Smooth muscle cell (in vitro differentiated cells): ENCODE data around the gene SGCB. TPM values are rescaled to one million over a fixed set of nuclear protein-coding genes. Genes with fewer than 3 reads are reported as not detected.

Experiments used
- DNase-seq: peaks from one replicate; lab custom pipeline; 2025; ENCODE audit not compliant: unreplicated experiment; lab: John Stamatoyannopoulos, UW
- H2AFZ ChIP-seq: fragments of 200-600 bp; sonication (generic); 2 replicates; pipeline ENCODE4 v1.6.0; 2016; ENCODE audit warnings: antibody characterized with exemption, low read depth, mild to moderate bottlenecking
- H3F3A ChIP-seq: fragments of 200-600 bp; sonication (generic); 2 replicates; pipeline ENCODE4 v1.6.0; 2017; ENCODE audit warnings: antibody characterized with exemption, low read depth
- H3K27ac ChIP-seq: fragments of 200-600 bp; sonication (generic); 2 replicates; pipeline ENCODE4 v1.5.1; 2016; ENCODE audit warnings: low read depth, mild to moderate bottlenecking
- H3K27me3 ChIP-seq: fragments of 200-600 bp; sonication (generic); 2 replicates; pipeline ENCODE4 v1.6.1; 2016; ENCODE audit warnings: low read depth, mild to moderate bottlenecking
- H3K36me3 ChIP-seq: fragments of 200-600 bp; sonication (generic); 2 replicates; pipeline ENCODE4 v1.5.1; 2016; ENCODE audit warnings: low read depth
- H3K4me1 ChIP-seq: fragments of 200-600 bp; sonication (generic); 2 replicates; pipeline ENCODE4 v1.5.1; 2016; ENCODE audit warnings: low read depth
- H3K4me2 ChIP-seq: fragments of 200-600 bp; sonication (generic); 2 replicates; pipeline ENCODE4 v1.6.0; 2016; ENCODE audit warnings: mild to moderate bottlenecking
- H3K4me3 ChIP-seq: fragments of 200-600 bp; sonication (generic); 2 replicates; pipeline ENCODE4 v1.5.1; 2016; ENCODE audit warnings: mild to moderate bottlenecking
- H3K79me2 ChIP-seq: fragments of 200-600 bp; sonication (generic); 2 replicates; pipeline ENCODE4 v1.6.0; 2016; ENCODE audit warnings: low read depth, mild to moderate bottlenecking
- H3K9ac ChIP-seq: fragments of 200-600 bp; sonication (generic); 2 replicates; pipeline ENCODE4 v1.6.0; 2016; ENCODE audit warnings: low read depth
- H3K9me3 ChIP-seq: fragments of 200-600 bp; sonication (generic); replicated peaks from 2 replicates; pipeline ENCODE4 v1.5.1; 2016; ENCODE audit warnings: low read depth
- H4K20me1 ChIP-seq: fragments of 200-600 bp; sonication (generic); 2 replicates; pipeline ENCODE4 v1.6.0; 2016; ENCODE audit warnings: low read depth
- WGBS: methylation state at CpG from one replicate; pipeline ENCODE4 v1.1.7; 2016; ENCODE audit warnings: low lambda C conversion rate; 5-methylcytosine and 5-hydroxymethylcytosine counted together
- polyA plus RNA-seq: library from polyadenylated mRNA; unstranded; fragments of >200 nt; fragmentation: Nextera tagmentation; extraction: Ambion mirVana; gene quantifications from 2 replicates; pipeline ENCODE4 v1.2.1, GENCODE V29; 2016
- total RNA-seq: library from RNA; depleted of rRNA; stranded (reverse); fragments of >200 nt; gene quantifications from 2 replicates; pipeline ENCODE4 v1.2.3, GENCODE V29; 2014
- TF ChIP-seq, protein P1 (sequence below): fragments of 200-600 bp; sonication (generic); IDR thresholded peaks from 2 replicates; pipeline ENCODE4 v1.5.1; 2017; ENCODE audit warnings: borderline replicate concordance, mild to moderate bottlenecking, antibody characterized with exemption; ENCODE audit not compliant: insufficient read depth, poor library complexity, severe bottlenecking

Gene SGCB
- total and polyA plus RNA-seq, 2 experiments from 2014 or later, result 35.9 to 57.3 TPM

DNA sequence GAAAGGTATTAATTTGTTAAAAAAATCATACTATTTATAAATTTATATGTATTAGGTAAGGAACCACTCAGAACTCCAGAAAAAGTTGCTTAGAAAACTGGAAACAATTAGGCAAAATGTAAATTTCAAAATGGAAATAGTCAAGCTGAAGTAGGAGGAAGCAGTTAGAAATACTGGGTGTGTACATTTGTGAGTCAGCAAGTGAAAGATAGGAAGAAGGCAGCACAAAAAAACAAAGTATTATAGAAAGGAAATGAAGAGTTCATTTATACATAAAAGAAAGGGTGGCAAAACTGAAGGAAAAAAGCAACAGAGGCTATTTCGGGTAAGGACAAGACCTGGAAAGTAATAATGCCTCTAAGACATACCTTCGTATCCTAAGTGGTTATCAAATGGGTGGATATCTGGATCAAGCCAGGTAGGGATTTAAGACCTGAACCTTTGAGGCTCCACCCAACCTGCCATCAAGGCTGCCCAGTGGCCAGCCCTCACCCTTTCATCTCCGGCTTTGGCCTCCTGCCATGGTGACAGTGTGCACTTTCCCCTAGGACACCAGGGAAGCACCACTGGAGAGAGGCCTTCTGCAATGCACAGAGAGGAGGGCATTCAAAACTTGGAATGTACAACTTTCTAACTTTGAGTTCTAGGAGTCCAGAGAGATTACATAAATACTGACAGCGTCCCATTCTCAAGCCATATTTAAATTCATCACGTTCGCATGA, 18.0 kb downstream of the SGCB start, which contains the start of gene LRRC66:
LRRC66 (minus strand) TSS at position 428 of the 722 bp plus-strand sequence. CDS start 2,750 bp downstream, outside the sequence.
- no peaks in the 10 kb centered on the region for H3K79me2 ChIP-seq
- H3K9me3 ChIP-seq, result no peaks in the 10 kb centered on the region
- no peak within 1 kb of the TSS for H3K9ac ChIP-seq
- H3K4me1 ChIP-seq, result no peaks in the 10 kb centered on the region
- no peaks in the 10 kb centered on the region for H3F3A ChIP-seq
- no peak within 1 kb of the TSS for H2AFZ ChIP-seq
- no peak for DNase-seq
- H3K4me2 ChIP-seq, result no peak within 1 kb of the TSS
- H3K27me3 ChIP-seq, result no peaks in the 10 kb centered on the region
- no peak within 1 kb of the TSS for H3K27ac ChIP-seq
- WGBS, result 98% methylated on average over 6 of the region's 6 CpGs
- TF ChIP-seq, protein P1, sequence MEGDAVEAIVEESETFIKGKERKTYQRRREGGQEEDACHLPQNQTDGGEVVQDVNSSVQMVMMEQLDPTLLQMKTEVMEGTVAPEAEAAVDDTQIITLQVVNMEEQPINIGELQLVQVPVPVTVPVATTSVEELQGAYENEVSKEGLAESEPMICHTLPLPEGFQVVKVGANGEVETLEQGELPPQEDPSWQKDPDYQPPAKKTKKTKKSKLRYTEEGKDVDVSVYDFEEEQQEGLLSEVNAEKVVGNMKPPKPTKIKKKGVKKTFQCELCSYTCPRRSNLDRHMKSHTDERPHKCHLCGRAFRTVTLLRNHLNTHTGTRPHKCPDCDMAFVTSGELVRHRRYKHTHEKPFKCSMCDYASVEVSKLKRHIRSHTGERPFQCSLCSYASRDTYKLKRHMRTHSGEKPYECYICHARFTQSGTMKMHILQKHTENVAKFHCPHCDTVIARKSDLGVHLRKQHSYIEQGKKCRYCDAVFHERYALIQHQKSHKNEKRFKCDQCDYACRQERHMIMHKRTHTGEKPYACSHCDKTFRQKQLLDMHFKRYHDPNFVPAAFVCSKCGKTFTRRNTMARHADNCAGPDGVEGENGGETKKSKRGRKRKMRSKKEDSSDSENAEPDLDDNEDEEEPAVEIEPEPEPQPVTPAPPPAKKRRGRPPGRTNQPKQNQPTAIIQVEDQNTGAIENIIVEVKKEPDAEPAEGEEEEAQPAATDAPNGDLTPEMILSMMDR, result no peak
- H3K36me3 ChIP-seq, result peaks cover 6% of the 10 kb centered on the region
- H3K4me3 ChIP-seq, result no peak within 1 kb of the TSS
- no peaks in the 10 kb centered on the region for H4K20me1 ChIP-seq

GRCh38 chr4:52017814-52018213, 20.3 kb downstream of the SGCB start:
- H3K4me3 ChIP-seq, result no peak overlapping the region
- no peaks in the 10 kb centered on the region for H4K20me1 ChIP-seq
- no peaks in the 10 kb centered on the region for H3K9me3 ChIP-seq
- no peaks in the 10 kb centered on the region for H3K4me1 ChIP-seq
- no peak overlapping the region for H2AFZ ChIP-seq
- TF ChIP-seq, protein P1, result no peak
- H3K79me2 ChIP-seq, result no peaks in the 10 kb centered on the region
- peaks cover 3% of the 10 kb centered on the region for H3K36me3 ChIP-seq
- WGBS, result 0% methylated on average over 1 of the region's 1 CpG
- H3F3A ChIP-seq, result no peaks in the 10 kb centered on the region
- H3K4me2 ChIP-seq, result no peak overlapping the region
- H3K27me3 ChIP-seq, result no peaks in the 10 kb centered on the region
- no peak overlapping the region for H3K9ac ChIP-seq
- no peak for DNase-seq
- no peak overlapping the region for H3K27ac ChIP-seq

- Histone ChIP-seq H3F3A (no peaks in the 10 kb centered on the region), H3K27ac (no peak overlapping the region), H3K4me2 (no peak overlapping the region), H3K4me3 (no peak overlapping the region), H2AFZ (no peak overlapping the region), H4K20me1 (no peaks in the 10 kb centered on the region), H3K4me1 (no peaks in the 10 kb centered on the region), H3K9ac (no peak overlapping the region), H3K9me3 (no peaks in the 10 kb centered on the region), H3K36me3 (no peaks in the 10 kb centered on the region), H3K79me2 (no peaks in the 10 kb centered on the region), H3K27me3 (no peaks in the 10 kb centered on the region)
- no peak for DNase-seq
- 90% methylated on average over 3 of the region's 3 CpGs for whole genome bisulfite sequencing
- TF ChIP-seq, protein P1, result no peak
Measured at GRCh38 chr4:52016981-52017380, 21.1 kb downstream of the SGCB start.

- DNase-seq, result no peak
- Histone ChIP-seq H4K20me1 (no peaks in the 10 kb centered on the region), H3F3A (no peaks in the 10 kb centered on the region), H3K27ac (no peak overlapping the region), H3K9ac (no peak overlapping the region), H3K4me3 (no peak overlapping the region), H3K36me3 (no peaks in the 10 kb centered on the region), H3K79me2 (no peaks in the 10 kb centered on the region), H3K27me3 (no peaks in the 10 kb centered on the region), H2AFZ (no peak overlapping the region), H3K4me1 (no peaks in the 10 kb centered on the region), H3K9me3 (no peaks in the 10 kb centered on the region), H3K4me2 (no peak overlapping the region)
- TF ChIP-seq, protein P1, result no peak
- WGBS, result 69% methylated on average over 7 of the region's 7 CpGs
Measured at GRCh38 chr4:52015366-52015765, 22.7 kb downstream of the SGCB start.
